Measurements from ENCODE around the gene DES. TPM values are rescaled to one million over a fixed set of nuclear protein-coding genes. Genes with fewer than 3 reads are reported as not detected.
A peak's percentile ranks its signal among the peaks of the same experiment; 100 is the strongest.
"Not testable (repeated sequence)": the region's sequence is repeated elsewhere in the genome, so short reads cannot be mapped to it uniquely, and the experiment has no call there.

The DES gene
- total RNA-seq, 1 experiment from 2014 or later: not detected

GRCh38 chr2:219399716-219400478, 18.3 kb upstream of the DES start:
- no peak for DNase-seq (ENCODE audit: low read depth)

- no peak for DNase-seq (ENCODE audit: low read depth)
Measured at GRCh38 chr2:219400562-219400961, 17.6 kb upstream of the DES start.

- DNase-seq (ENCODE audit: low read depth): no peak
Measured at GRCh38 chr2:219401606-219402005, 16.6 kb upstream of the DES start.

GRCh38 chr2:219402665-219403515, 15.3 kb upstream of the DES start:
- peak; percentile 78 for DNase-seq (ENCODE audit: low read depth)

GRCh38 chr2:219403861-219404260, 14.3 kb upstream of the DES start:
- no peak for DNase-seq (ENCODE audit: low read depth)

GRCh38 chr2:219404291-219404910, 13.8 kb upstream of the DES start:
- no peak for DNase-seq (ENCODE audit: low read depth)

GRCh38 chr2:219404954-219405353, 13.2 kb upstream of the DES start:
- no peak for DNase-seq (ENCODE audit: low read depth)

GRCh38 chr2:219405451-219405850, 12.7 kb upstream of the DES start:
- no peak for DNase-seq (ENCODE audit: low read depth)

GRCh38 chr2:219405958-219406860, 12.0 kb upstream of the DES start:
- DNase-seq (ENCODE audit: low read depth): no peak

GRCh38 chr2:219406861-219407230, 11.3 kb upstream of the DES start:
- DNase-seq (ENCODE audit: low read depth): peak; percentile 91

- DNase-seq (ENCODE audit: low read depth): not testable (repeated sequence)
Measured at GRCh38 chr2:219407343-219407742, 10.8 kb upstream of the DES start.

- DNase-seq (ENCODE audit: low read depth): no peak
Measured at GRCh38 chr2:219408204-219408603, 10.0 kb upstream of the DES start.

- no peak for DNase-seq (ENCODE audit: low read depth)
Measured at GRCh38 chr2:219408631-219409030, 9.5 kb upstream of the DES start.

- no peak for DNase-seq (ENCODE audit: low read depth)
Measured at GRCh38 chr2:219409619-219410018, 8.6 kb upstream of the DES start.

GRCh38 chr2:219410390-219410789, 7.8 kb upstream of the DES start:
- DNase-seq (ENCODE audit: low read depth): no peak

- no peak for DNase-seq (ENCODE audit: low read depth)
Measured at GRCh38 chr2:219414857-219415256, 3.3 kb upstream of the DES start.

GRCh38 chr2:219415580-219416234, 2.5 kb upstream of the DES start:
- DNase-seq (ENCODE audit: low read depth): no peak

GRCh38 chr2:219416235-219416602, 2.0 kb upstream of the DES start:
- DNase-seq (ENCODE audit: low read depth): no peak

- no peak for DNase-seq (ENCODE audit: low read depth)
Measured at GRCh38 chr2:219416938-219417337, 1.2 kb upstream of the DES start.

- DNase-seq (ENCODE audit: low read depth): no peak
Measured at GRCh38 chr2:219417374-219417773, 803 bp upstream of the DES start.

GRCh38 chr2:219419012-219419324, 791 bp downstream of the DES start:
- no peak for DNase-seq (ENCODE audit: low read depth)
